DOHH2 (cell line): ENCODE data around the gene VPS51.

Source experiments
- CTCF ChIP-seq: fragments of 200-600 bp; sonication (generic); IDR thresholded peaks from one replicate; pipeline ENCODE4 v1.5.1; 2014; ENCODE audit warnings: antibody characterized with exemption, mild to moderate bottlenecking, low read depth, low read length; ENCODE audit not compliant: poor library complexity, severe bottlenecking
- EZH2phosphoT487 ChIP-seq: fragments of 200-600 bp; sonication (generic); IDR thresholded peaks from 2 replicates; pipeline ENCODE4 v1.6.1; 2017; ENCODE audit warnings: borderline replicate concordance, mild to moderate bottlenecking, antibody characterized with exemption, low read length, moderate library complexity, mixed read lengths

DNA sequence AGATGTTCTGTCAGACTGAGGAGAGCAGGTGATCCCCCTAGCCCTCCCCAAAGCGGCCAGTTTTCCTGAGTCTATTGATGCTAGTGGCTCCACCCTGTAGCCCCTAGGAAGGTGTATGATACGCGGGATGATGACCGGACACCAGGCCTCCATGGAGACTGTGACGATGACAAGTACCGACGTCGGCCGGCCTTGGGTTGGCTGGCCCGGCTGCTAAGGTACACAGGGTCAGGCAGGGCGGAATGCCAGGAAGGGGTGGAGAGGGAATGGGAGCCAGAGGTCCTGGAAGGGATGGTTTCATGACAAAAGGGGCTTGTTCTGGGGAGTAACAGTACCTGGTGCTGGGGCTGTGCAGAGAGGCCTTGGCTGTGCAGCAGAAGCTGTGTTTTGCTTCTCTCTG lies 8.8 kb upstream of the VPS51 start:
- no peak for TF ChIP-seq CTCF
- TF ChIP-seq EZH2phosphoT487, result no peak
